Measurements from ENCODE around the gene MED16. TPM values are rescaled to one million over a fixed set of nuclear protein-coding genes. Genes with fewer than 3 reads are reported as not detected.

MED16 gene
- total RNA-seq, 6 experiments from 2014 or later = 32.0 to 35.7 (median 33.3) TPM

DNA sequence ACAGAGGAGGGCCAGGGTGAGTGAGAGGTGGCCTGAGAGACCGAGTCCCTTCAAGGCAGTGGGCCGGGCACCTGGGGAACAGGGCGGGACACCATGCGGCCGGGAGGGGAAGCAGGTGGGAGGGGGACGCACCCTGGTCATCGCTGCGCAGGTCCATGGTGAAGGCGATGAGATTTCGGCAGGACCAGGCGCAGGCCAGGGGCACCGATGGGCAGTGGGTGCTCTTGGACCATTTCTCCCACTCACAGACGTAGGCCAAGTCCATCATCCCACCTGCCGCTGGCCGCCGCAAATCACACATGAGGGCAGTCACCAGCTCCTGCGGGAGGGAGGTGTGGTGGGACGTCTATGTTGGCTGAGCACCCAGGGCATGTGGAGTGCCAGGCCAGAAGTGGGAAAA lies 2.2 kb downstream of the MED16 start:
- peaks cover 0 to 7% (median under 1%) of the 10 kb centered on the region in 4 donors for H3K36me3 ChIP-seq
- TF ChIP-seq CTCF (IDR thresholded peaks at IDR 0.05) = no peak
- TF ChIP-seq POLR2A (IDR thresholded peaks at IDR 0.05) = no peak
- intact Hi-C loops (cut with DNase I) = no loop called here
- H3K27ac ChIP-seq = no peak overlapping the region
- no peaks in the 10 kb centered on the region for H3K9me3 ChIP-seq
- WGBS (ENCODE audit: insufficient coverage, low coverage, low lambda C conversion rate, missing lambda C conversion rate) = 33% methylated on average over 2 of the region's 18 CpGs
- H3K4me3 ChIP-seq = no peak overlapping the region
- no peak for ATAC-seq
- no peak for DNase-seq
- no peaks in the 10 kb centered on the region for H3K27me3 ChIP-seq
- H3K4me1 ChIP-seq = no peaks in the 10 kb centered on the region

DNA sequence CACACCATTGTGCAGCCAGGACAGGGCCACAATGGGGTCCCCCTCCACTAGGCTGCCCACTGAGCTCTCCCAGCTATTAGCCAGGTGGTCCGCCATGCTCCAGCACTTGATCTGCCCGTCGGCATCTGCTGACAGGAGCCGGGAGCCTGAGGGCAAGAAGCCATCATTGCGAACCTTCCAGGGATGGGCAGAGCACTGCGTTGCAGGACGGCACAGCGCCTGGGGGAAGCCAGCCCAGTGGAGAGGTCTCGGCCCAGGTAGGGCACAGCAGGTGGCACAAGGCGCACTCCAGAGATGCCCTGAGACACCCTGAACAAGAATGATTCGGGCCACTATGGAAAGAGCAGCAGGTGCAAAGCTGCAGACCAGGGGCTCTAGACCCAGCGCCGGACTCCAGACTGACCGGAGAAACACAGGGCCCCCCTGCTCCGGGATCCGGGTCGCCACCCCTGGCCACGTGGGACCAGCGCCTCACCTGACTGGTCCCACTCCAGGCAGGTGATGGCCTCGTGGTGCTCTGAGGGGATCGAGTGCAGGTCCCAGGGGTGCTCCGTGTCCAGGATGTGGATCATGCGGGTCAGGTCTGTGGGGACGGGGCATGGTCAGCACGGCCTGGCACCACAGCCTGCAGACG lies 3.2 kb downstream of the MED16 start:
- H3K36me3 ChIP-seq = peaks cover 0 to 9% (median 2%) of the 10 kb centered on the region in 4 donors

DNA sequence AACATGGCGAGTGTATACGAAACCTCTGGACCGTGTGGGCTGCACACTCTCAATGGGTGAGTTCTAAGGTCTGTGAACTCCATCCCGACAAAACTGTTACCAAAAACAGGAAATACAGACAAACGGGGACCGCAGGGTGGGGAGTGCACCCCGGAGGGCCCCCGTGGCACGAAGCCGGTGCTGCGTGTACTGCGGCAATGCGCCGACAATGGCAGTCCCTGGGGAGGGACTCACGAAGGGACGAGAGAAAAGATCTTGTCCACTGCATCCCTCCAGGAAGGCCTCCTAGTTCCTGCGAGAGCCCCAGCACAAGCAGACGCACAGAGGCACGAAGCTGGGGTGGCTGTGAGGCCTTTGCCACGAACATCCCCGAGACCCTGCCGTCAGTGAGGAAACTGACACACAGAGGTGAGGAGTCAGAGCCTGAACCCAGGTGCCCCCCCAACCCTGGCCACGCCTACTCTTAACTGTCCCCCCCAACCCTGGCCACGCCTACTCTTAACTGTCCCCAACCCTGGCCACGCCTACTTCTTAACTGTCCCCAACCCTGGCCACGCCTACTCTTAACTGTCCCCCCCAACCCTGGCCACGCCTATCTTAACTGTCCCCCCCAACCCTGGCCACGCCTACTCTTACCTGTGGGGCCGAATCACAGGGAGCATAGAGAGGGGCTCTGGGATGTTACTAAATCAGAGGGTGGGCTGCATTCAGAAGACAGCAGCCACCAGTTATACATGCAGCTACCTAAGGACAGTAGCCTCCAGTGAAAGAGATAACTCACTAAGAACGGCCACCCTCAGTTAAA lies 4.2 kb downstream of the MED16 start:
- Histone ChIP-seq H3K4me3 (no peak overlapping the region), H3K27me3 (no peaks in the 10 kb centered on the region), H3K9me3 (no peaks in the 10 kb centered on the region), H3K36me3 (peaks cover 0 to 13% (median 2%) of the 10 kb centered on the region in 4 donors), H3K27ac (no peak overlapping the region), H3K4me1 (no peaks in the 10 kb centered on the region)
- WGBS (ENCODE audit: insufficient coverage, low coverage, low lambda C conversion rate, missing lambda C conversion rate) = 94% methylated on average over 3 of the region's 30 CpGs
- intact Hi-C loops (cut with DNase I) = no loop called here
- DNase-seq (no peak), ATAC-seq (no peak)
- TF ChIP-seq POLR2A (IDR thresholded peaks at IDR 0.05) (no peak), CTCF (IDR thresholded peaks at IDR 0.05) (no peak)

More for the DNA sequence above, 3.2 kb downstream of the MED16 start:
- ATAC-seq (no peak), DNase-seq (no peak)
- Histone ChIP-seq H3K9me3 (no peaks in the 10 kb centered on the region), H3K4me3 (no peak overlapping the region), H3K27me3 (no peaks in the 10 kb centered on the region), H3K4me1 (no peaks in the 10 kb centered on the region), H3K27ac (no peak overlapping the region)
- 95% methylated on average over 7 of the region's 26 CpGs for WGBS (ENCODE audit: insufficient coverage, low coverage, low lambda C conversion rate, missing lambda C conversion rate)
- TF ChIP-seq CTCF (IDR thresholded peaks at IDR 0.05) = no peak
- no peak for TF ChIP-seq POLR2A (IDR thresholded peaks at IDR 0.05)
- intact Hi-C loops (cut with DNase I) = no loop called here

DNA sequence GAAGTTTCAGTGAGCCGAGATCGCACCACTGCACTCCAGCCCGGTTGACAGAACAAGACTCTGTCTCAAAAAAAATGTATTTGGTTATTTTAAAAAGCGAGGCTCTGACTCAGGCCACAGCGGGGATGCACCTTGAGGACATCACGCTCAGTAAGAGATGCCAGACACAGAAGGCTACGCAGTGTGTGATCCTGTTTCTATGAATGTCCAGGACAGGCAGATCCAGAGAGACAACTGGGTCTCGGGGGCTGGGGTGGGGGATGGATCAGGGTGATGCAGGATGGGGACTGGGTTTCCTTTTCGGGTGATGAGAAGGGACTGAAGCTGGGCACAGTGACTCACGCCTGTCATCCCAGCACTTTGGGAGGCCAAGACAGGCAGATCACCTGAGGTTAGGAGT lies 5.4 kb downstream of the MED16 start:
- DNase-seq = no peak
- ATAC-seq = no peak
- intact Hi-C loops (cut with DNase I) = no loop called here

More for the DNA sequence above, 5.4 kb downstream of the MED16 start:
- H3K36me3 ChIP-seq = peaks cover 0 to 13% (median 2%) of the 10 kb centered on the region in 4 donors
- H3K27me3 ChIP-seq = no peaks in the 10 kb centered on the region
- WGBS (ENCODE audit: insufficient coverage, low coverage, low lambda C conversion rate, missing lambda C conversion rate) = 93% methylated on average over 5 of the region's 10 CpGs
- no peaks in the 10 kb centered on the region for H3K4me1 ChIP-seq
- no peaks in the 10 kb centered on the region for H3K9me3 ChIP-seq
- no peak overlapping the region for H3K27ac ChIP-seq
- no peak overlapping the region for H3K4me3 ChIP-seq
- TF ChIP-seq POLR2A (IDR thresholded peaks at IDR 0.05) (no peak), CTCF (IDR thresholded peaks at IDR 0.05) (no peak)

Data from right lobe of liver (tissue), 6 donors.